NCI-H345 (cell line): ENCODE results near the gene MB21D2.

Source experiments
- DNase-seq: peaks from one replicate; lab custom pipeline; 2025; lab: John Stamatoyannopoulos, UW

MB21D2 gene

DNA sequence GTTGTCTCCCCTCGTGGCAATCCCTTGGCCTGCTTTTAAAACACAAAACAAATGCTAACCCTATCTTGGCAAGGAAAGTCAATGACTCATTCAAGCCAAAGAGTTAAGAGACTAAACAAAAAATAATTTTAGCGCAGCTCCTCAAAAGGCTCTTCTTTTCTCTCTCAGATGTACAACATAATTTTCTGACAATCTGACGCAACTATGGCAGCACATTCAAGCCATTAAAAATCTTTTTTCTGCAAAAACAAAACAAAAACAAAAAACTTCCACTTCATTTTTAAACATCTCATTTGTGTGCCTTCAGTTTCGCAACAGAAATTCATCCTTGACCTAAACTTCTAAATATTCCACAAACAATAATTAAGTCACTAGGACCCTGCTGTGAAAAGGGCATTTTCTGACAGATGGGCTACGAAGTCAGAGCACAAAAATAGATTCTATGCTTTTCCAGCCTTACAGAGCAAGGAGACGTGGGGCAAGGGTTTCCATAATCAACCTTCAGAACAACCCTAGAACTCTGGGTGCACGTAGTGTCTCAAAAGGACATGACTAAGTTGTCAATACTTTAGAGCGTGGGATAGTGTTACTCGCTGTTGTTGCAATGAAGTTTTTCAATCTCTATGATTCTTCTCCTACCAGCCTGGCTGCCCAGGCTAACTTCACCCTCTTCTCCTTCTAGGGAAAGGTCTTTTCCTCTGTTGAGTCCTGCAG, 84.3 kb downstream of the MB21D2 start:
- no peak for DNase-seq

DNA sequence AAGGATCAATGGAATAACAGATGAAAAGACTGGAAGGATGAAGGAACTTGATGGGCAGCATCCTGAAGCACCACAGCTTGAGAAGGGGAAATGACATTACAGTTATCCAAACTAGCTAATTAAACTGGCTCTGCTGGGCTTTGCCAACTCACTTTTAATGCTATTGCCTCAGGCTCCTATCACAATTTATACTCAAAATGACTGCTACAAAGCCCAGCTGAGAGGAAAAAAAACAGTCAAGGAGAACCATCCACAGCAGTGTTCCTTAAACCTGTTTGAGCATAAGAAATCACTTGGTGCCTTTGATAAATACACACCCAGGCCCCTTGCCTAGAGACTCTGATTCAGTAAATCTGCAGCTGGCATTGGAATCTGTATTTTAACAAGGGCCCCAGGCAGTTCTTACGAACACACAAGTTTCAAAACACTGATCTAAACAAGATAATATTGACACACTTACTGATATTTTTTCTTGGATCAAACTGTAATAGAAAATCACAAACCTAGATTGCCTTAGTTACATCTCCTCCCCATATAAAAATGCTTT, 85.8 kb downstream of the MB21D2 start:
- DNase-seq, result no peak

DNA sequence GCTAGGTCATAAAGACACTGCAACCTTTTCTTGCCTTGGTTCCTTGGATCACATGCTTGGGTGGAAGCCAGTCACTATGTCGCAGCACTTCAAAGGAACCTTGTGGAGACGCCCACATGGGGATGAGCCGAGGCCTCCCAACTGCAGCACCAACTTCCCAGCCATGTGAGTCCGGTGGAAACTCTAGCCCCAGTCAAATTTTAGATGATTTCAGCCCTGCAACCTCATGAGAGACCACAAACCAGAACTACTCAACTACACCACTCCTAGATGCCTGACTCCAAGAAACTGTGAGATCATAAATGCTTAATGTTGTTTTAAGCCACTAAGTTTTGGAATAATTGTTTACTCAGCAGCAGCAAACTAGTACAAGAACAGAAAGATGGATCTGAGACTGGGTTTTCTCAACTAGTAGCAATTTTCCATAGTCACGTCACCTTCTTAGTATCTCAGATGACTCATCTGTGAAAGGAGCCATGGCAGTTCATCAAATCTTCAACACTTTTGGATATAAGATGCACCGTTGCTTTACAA, 86.5 kb downstream of the MB21D2 start:
- DNase-seq, result no peak

DNA sequence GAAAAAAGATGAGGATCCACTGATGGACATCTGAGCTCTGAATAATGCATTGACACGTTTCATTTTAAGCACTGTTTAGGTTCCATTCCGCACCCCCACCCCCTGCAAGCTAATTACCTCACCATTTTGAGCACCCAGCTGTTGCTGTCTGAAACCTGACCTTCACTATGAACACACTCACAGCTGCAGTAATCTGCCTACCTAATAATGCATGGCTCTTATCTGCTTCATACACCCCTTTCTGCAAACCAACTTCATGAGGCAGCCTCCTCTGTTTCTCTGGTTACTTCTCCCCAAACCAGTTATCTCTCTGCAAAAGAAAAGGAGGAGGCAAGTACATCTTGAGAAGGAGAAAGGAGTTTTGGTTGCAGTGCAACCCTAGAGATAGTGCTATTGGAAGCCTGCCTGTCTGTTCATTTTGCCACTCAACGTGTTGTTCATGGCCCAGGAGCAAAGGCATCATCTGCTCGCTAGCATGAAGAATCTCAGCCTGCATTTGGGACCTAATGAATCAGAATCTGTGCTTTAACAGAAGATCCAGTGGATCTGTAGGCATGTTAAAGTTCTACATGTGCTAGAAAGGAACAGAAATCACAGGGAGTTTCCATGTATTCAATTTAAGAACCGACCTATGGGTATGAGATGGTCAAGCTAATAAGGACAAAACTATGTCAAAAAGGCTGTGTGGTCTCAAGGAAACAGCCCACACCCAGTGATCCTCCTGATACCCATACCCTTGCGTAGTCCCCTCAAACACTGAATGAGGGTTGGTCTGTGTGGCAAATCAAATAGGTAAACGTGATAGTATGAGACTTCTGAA, 87.2 kb downstream of the MB21D2 start:
- DNase-seq, result no peak

DNA sequence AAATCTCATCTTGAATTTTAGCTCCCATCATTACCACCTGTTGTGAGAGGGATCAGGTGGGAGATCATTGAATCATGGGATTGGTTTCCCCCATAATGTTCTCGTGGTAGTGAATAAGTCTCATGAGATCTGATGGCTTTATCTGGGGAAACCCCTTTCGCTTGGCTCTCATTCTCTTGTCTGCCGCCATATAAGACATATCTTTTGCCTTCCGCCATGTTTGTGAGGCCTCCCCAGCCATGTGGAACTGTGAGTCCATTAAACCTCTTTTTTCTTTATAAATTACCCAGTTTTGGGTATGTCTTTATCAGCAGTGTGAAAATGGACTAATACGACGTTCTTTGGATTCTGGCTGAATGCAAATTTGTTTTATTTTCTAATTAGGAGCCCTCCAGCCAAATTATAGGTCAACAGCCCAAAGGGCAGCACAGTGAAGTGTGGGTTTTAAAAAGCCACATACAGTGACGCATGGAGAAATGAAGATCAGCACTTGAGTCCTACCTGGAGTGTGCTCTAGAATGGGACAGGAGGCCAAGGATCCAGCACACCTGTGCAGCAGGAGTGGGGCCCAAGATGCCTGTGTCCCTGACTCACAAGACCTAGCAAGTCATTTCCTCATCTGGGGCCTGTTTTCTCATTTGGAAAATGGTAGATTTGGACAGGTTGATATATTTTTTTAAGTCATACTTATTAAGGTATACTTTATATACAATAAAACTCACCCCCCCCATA, 89.6 kb downstream of the MB21D2 start:
- DNase-seq, result no peak

DNA sequence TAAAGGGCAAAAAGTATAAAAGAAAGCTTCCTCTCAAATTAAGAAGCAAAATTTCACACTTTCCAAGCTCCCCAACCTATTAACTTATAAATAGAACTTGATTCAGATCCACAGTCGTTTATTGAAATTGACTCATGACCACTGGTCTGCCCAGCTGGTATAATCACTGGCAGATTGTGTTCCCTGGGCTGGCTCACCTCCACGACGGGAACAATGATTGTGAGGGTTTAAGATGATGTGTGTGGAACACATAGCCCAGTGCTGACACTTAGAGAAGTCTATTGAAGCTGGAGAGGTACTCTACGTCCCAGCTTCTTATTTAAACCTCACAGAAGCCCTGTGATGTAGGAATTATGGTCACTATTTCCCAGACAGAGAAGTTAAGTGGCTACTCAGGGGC, 90.4 kb downstream of the MB21D2 start:
- no peak for DNase-seq

DNA sequence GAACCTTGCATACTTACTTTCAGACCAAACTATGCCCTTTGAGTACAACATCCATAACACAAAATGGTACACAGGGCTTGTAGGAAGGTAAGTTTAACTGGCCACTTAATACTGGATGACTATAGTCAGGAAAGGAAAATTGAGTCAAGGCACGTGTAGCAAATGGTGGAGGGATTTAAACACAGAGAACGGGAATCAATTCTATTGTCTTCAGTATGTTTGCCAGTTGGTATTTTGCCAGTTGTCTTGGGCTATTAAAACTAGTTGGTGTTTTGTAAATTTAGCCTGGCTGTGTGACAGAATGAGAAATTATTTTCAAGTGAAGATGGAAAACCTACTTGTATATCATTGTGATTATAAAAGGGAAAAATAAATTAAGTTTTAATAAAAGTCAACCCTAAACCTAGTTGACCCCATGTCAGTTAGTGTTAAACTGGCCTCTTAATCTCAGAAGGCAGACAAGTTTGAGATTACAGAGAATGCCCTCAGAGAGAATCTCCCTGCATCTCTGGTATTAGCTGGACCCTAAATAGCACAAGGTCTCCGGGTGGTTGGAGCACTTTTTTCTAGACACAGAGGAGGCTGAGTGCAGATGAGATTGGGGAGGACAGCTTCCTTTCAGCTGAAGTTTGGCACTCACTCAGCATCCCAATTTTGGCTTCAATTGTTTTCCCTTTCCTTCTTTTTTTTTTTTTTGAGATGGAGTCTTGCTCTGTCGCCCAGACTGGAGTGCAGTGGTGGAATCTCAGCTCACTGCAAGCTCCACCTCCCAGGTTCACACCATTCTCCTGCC, 91.2 kb downstream of the MB21D2 start:
- DNase-seq, result peak; percentile 49

DNA sequence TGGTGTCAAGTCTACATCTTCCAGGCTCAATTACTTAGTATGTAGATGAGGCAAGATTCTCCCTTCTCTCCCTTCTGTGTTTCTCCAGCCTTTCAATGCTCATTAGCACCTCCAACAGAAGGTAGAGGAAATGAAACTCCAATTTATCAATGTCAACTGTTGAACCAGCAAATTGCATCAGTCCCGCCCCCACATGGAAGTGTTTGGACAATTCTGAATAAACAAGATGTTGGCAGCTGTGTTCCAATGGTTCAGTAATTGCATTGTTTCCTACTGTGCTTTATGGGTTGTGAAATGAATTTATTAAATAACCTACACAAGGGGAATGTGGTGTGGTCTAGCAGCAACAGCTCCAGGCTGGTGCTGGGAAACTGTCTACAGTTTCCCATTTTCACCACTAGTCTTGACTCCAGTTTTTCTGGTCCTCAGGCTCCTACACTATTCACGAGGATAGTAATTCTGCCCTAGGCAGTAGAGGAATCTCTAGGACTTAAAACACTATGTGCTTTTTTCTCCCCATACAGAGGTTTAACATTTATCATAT, 91.9 kb downstream of the MB21D2 start:
- DNase-seq, result peak; percentile 84

DNA sequence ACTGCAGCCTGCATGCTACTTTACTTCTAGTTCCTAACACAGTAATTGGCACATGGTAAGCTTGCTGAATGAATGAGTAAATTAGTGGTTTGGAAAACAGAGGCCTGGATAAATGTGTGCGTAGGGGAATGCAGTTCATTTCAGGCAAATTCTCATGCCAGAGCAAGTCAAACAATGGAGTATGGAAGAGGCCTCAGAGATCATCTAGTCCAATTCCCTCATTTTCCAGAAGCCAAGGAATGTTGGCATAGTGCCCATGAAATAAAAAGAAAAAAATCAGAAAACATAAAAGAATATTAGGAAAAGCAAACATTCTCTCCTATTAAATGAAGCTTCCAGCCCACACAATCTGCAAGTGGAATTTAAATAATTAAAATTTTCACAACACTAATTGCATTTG, 92.4 kb downstream of the MB21D2 start:
- no peak for DNase-seq

DNA sequence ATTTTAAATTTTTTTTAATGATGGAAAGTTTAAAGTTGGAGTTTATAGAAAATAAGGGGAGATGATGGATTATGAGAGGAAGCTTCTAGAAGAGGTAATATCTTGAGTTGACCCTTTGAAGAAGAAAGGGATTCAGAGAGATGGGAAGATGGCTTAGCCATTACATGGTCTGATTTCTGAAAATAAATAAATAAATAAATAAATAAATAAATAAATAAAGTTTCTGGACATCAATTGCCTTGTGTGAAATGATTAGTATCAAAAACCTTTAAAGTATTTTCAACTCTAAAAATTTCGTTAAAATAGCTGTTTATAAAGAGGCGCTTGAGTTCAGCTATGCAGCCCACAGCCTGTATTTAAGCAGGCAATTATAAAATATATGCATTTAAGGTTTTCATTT, 93.3 kb downstream of the MB21D2 start:
- DNase-seq, result no peak

DNA sequence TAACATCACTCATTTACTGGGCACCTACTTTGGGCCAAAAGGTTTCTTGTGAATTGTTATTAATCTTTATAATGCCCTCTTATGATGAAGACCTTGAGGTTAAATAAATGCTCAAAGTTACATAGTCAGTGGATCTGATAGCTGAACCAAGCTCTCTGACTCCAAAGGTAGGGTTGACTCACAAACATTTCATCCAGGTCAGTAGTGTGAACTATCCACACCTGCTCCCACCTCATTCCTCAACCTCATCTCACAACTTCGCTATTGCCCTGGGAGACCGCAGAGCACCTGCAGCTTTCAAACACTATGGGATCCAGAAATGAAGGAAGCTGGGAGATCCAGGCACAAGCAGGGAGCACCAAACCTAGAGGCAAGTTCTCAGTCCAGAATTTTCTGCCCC, 96.5 kb downstream of the MB21D2 start:
- no peak for DNase-seq

DNA sequence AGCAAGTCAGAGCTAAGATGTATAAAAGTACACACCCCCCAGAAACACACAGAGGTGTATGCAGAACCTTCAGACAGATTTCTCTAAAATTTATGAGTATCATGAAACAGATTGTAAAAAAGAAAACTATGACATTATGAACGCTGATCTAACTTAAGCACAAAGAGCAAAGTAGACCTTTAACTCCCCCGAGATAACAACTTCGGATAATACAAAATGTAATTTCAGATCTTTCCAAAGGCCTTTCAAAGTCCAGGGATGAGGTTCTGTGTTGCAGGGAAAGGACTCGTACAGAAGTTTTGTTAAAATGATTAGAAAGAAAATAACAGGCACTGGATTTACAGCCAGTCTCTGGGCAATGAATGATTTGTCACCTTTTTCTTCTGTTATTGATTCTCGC, 97.5 kb downstream of the MB21D2 start:
- DNase-seq, result no peak

DNA sequence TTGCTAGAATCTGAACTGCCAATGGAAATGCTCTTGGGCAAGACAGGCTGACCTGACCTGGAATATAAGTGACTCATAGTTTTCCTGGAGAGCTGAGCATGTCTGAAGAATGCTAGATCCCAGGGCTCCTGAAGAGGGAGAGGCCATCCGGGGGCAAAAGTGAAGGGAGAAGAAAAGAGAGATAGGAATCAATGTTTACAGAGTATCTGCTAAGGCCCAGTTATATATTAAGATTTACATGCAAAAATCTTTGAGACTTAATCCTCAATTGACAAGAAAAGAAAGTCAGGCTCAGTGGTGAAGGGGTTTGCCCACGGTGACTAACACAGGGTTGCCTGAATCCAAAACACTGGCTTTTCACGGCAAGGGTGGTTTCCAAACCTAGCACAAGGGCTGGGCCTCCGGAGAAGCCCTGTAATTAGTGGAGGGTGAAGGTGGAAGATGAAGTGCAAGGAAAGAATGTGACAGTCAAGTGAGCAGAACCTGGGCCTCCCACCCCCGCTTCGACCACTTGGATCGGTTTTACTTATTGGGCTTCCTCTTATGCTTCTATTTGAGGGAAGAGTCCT, 98.6 kb downstream of the MB21D2 start:
- DNase-seq, result no peak

DNA sequence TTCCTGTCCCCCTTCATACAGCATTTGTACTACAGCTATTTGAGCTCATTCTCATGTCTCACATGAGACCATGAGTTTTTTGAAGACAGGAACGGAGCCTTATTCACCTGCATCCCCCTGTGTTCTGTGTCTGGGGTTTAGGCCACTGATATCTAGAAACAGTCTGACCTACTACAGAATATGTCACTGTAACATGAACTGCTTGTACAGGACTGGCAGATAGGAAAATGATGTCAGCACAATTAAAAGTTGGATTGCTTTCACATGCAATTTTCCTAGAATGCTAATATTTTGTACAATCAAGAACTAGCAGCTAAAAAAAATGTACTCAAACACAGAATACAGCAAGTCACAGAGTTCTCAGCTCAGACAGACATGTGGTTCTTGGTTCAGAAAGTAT, 99.5 kb downstream of the MB21D2 start:
- DNase-seq, result no peak

DNA sequence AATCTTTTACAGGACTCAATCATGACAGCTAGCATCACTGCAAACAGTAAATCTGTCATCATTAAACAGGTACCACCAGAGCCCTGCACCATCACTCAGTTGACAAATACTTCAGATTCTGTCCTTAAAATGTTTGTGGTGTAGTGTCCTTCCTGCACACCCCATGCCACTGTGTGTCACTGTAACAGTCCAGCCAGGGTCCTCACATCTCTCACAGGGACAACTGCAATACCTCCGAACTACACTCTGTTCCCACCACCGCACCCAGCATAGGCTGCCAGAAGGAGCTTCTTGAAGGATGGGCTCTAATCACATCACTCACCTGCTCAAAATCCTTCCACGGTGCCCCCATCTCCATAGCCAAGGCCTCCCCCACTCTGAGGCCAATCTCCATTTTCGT, 100.2 kb downstream of the MB21D2 start:
- DNase-seq, result no peak

DNA sequence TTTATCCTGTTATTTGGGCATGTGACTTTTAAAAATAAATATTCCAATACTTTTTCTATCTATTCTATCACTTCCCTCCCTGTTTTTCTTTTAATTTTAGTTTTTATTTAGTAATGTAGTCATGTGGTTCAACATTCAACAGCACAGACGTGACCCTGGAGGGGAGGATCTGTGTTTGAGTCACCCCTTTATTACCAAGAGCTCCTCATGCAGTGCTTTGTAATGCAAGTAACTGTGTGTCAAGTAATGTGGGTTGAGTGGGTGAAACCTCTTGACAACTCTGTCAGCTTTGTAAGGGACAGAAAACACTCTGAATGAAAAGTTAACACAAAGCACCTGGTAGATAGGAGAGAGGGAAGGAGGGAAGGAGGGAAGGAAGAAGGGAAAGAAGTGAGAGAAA, 100.6 kb downstream of the MB21D2 start:
- DNase-seq, result no peak

DNA sequence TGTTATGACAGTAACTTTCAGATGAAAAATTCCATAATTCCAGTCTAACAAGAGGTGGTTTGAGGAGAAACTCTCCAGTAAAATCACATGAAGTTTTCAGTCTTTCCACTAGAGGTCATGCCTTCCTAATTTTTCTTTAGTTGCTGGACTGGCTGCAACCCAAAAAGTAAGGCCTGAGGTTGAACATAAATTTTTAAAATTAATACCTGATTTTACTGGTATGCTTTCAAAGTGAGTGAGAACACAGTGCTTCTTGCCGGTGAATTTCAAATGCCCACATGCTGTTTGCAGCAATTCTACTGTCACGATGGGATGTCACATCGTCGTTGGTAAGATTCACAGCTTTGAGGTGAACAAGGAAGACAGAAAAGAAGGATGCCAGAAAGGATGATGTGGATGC, 101.3 kb downstream of the MB21D2 start:
- DNase-seq, result peak; percentile 64

DNA sequence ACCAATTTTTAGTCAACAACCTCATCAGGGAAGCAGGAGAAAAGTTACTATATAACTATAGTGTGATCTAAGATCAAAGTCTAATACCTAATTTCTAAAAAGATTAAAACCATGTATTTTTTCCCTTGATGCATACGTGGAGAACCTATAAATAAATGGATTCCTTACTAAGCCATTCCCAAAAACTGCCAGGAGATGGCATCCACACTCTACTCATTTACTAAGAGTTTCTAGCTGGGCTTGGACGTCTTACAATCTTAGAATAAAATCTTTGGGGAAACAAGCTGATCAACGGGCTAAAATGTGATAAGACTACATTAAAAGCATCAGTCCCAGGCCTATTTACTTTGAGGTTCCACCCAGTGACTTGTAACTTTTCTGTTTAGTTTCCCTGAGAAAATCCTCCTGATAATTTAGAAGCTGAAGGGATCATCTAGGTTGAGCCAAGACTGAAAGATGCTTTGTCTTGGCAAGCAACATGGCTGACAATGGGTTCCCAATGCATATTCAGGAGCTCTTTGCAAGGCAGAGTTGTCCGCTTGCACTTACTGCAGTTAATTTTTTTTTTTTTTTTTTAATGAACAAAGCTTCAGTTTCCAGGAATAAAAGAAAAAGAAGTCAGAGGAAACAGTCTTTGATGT, 104.8 kb downstream of the MB21D2 start:
- peak; percentile 61 for DNase-seq

DNA sequence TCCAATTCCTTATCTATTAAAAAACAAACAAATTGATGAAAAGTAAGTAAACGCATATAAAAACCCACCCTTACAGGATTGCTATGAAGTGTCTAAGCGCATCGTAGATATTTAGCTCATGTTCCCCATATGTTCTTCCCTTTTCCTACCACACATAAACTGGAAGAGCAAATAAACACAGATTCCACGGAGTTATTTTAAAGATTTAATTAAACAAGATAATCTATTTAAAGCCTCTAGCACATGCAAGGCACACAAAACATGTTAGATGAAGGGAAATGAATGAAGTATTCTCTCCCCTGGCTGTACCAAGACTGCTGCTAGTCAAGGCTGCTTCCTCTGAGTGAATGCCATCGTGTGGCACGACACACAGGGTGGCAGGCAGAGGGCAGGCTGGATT, 111.9 kb downstream of the MB21D2 start:
- no peak for DNase-seq

DNA sequence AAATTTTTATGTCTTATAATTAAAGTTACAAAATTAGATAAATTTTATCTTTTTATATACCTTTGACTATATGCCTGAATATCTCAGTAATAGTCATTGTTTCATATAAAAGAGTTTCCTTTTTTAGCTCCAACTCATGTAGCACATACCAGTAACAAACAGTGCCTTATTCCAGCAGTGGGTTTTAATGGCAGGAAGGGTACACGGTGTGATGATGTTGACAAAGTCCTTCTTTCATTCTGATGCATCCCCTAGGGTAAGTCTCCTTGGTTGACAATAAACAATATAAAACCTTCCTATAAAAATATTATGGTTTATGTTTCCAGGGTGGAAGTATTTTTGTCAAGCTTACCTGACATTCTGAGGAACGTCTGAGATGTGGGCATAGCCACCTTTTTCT, 113.2 kb downstream of the MB21D2 start:
- DNase-seq, result no peak
